ENCODE measurements around the gene RAB31. TPM values are rescaled to one million over a fixed set of nuclear protein-coding genes. Genes with fewer than 3 reads are reported as not detected.

RAB31 gene
- total RNA-seq, 1 donor from 2014 or later: 31.2 TPM

- H3K4me3 ChIP-seq (ENCODE audit: low read depth, low read length): no peak overlapping the region
- no peak for DNase-seq (ENCODE audit: low read depth)
- TF ChIP-seq CTCF (conservative IDR thresholded peaks at IDR 0.05; ENCODE audit: low read depth, low read length): no peak
Measured at GRCh38 chr18:9698497-9698896, 9.6 kb upstream of the RAB31 start.

GRCh38 chr18:9700261-9700796, 7.8 kb upstream of the RAB31 start:
- no peak overlapping the region for H3K4me3 ChIP-seq (ENCODE audit: low read depth, low read length)
- TF ChIP-seq CTCF (conservative IDR thresholded peaks at IDR 0.05; ENCODE audit: low read depth, low read length): no peak
- no peak for DNase-seq (ENCODE audit: low read depth)

GRCh38 chr18:9701609-9702349, 6.3 kb upstream of the RAB31 start:
- no peak for TF ChIP-seq CTCF (conservative IDR thresholded peaks at IDR 0.05; ENCODE audit: low read depth, low read length)
- no peak overlapping the region for H3K4me3 ChIP-seq (ENCODE audit: low read depth, low read length)
- no peak for DNase-seq (ENCODE audit: low read depth)

- TF ChIP-seq CTCF (conservative IDR thresholded peaks at IDR 0.05; ENCODE audit: low read depth, low read length): no peak
- no peak for DNase-seq (ENCODE audit: low read depth)
Measured at GRCh38 chr18:9704233-9705118, 3.6 kb upstream of the RAB31 start.

GRCh38 chr18:9705183-9705829, 2.8 kb upstream of the RAB31 start:
- H3K4me3 ChIP-seq (ENCODE audit: low read depth, low read length): no peak overlapping the region
- no peak for DNase-seq (ENCODE audit: low read depth)
- TF ChIP-seq CTCF (conservative IDR thresholded peaks at IDR 0.05; ENCODE audit: low read depth, low read length): no peak

More at GRCh38 chr18:9704233-9705118, 3.6 kb upstream of the RAB31 start:
- H3K4me3 ChIP-seq (ENCODE audit: low read depth, low read length): no peak overlapping the region

GRCh38 chr18:9706081-9706935, 1.8 kb upstream of the RAB31 start:
- H3K4me3 ChIP-seq (ENCODE audit: low read depth, low read length): no peak overlapping the region
- DNase-seq (ENCODE audit: low read depth): no peak
- TF ChIP-seq CTCF (conservative IDR thresholded peaks at IDR 0.05; ENCODE audit: low read depth, low read length): no peak

All from epithelial cell of proximal tubule (primary cell).